Tibial artery (tissue), 4 donors: Measurements from ENCODE around the gene DHX38.

Experiments
- DNase-seq, 2 donors: peaks; one replicate each; pipeline ENCODE4 v3.0.0-alpha.2; 2019
- H3K27ac ChIP-seq, 2 donors: fragments of 200-600 bp; sonication (generic) in 1 of 2; 1 replicate in 1 of 2; 2 replicates in 1 of 2; pipeline ENCODE4 v1.5.1; 2018 to 2019; ENCODE audit warnings: mild to moderate bottlenecking in 1 of 2
- H3K27me3 ChIP-seq, 2 donors: fragments of 200-600 bp; sonication (generic) in 1 of 2; one replicate each; pipeline versions ENCODE4 v1.5.1 to v1.6.0; 2016 to 2019
- H3K36me3 ChIP-seq, 3 donors: fragments of 200-600 bp; sonication (generic) in 2 of 3; one replicate each; pipeline ENCODE4 v1.5.1; 2016 to 2019; ENCODE audit warnings: mild to moderate bottlenecking in 2 of 3
- H3K4me1 ChIP-seq, 4 donors: fragments of 200-600 bp; sonication (generic) in 2 of 4; 1 replicate in 3 of 4; 2 replicates in 1 of 4; pipeline ENCODE4 v1.5.1; 2016 to 2019
- H3K4me3 ChIP-seq, 2 donors: fragments of 200-600 bp; sonication (generic) in 1 of 2; 1 replicate in 1 of 2; 2 replicates in 1 of 2; pipeline ENCODE4 v1.5.1; 2018 to 2019; ENCODE audit warnings: mild to moderate bottlenecking in 2 of 2
- H3K9me3 ChIP-seq, 3 donors: fragments of 200-600 bp; sonication (generic) in 1 of 3; one replicate each; pipeline ENCODE4 v1.5.1; 2016 to 2019
- intact Hi-C: fragments of 100-400 bp; cut with DNase I; formaldehyde crosslinking; loops from one replicate; pipeline ENCODE4 v1.15.0; 2023; ENCODE audit warnings: low total_unique reads
- TF ChIP-seq, protein P1 (sequence below), 2 experiments: fragments of 200-600 bp in 1 of 2; fragments of 450-650 bp in 1 of 2; IDR thresholded peaks; one replicate each; pipeline ENCODE4 v1.5.1; 2017 to 2019; ENCODE audit warnings: antibody characterized with exemption in 2 of 2, mild to moderate bottlenecking in 1 of 2, moderate library complexity in 1 of 2

Gene DHX38

DNA sequence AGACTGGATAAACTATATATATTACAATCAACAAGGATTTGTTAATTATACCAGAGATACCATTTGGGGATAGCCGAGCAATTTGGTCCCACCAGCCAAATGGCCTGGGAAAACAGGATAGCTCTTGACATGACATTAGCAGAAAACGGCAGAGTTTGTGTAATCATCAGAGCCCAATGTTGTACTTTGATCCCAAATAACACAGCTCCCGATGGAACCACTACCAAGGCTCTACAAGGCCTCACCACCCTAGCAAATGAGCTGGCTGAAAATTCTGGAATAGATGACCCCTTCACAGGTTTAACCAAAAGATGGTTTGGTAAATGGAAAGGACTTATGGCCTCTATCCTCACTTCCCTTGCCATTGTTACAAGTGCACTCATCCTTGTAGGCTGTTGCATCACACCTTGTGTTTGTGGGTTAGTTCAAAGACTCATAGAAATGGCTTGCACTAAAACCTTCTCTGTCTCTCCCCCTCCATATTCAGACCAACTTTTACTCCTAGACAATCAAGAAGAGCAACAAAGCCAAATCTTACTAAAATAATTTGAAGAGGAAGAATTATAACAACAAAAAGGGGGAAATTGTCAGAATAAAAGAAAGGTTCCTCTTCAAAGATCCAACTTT lies 9.8 kb upstream of the DHX38 start:
- no peaks in the 10 kb centered on the region for H3K9me3 ChIP-seq
- no peaks in the 10 kb centered on the region for H3K27me3 ChIP-seq
- intact Hi-C loops, result no loop called here
- H3K27ac ChIP-seq, result no peak overlapping the region
- TF ChIP-seq, protein P1, sequence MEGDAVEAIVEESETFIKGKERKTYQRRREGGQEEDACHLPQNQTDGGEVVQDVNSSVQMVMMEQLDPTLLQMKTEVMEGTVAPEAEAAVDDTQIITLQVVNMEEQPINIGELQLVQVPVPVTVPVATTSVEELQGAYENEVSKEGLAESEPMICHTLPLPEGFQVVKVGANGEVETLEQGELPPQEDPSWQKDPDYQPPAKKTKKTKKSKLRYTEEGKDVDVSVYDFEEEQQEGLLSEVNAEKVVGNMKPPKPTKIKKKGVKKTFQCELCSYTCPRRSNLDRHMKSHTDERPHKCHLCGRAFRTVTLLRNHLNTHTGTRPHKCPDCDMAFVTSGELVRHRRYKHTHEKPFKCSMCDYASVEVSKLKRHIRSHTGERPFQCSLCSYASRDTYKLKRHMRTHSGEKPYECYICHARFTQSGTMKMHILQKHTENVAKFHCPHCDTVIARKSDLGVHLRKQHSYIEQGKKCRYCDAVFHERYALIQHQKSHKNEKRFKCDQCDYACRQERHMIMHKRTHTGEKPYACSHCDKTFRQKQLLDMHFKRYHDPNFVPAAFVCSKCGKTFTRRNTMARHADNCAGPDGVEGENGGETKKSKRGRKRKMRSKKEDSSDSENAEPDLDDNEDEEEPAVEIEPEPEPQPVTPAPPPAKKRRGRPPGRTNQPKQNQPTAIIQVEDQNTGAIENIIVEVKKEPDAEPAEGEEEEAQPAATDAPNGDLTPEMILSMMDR (IDR thresholded peaks at IDR 0.05), result no peak
- peaks cover 39 to 47% (median 44%) of the 10 kb centered on the region in 3 donors for H3K36me3 ChIP-seq
- H3K4me3 ChIP-seq, result no peak overlapping the region
- no peak for DNase-seq
- H3K4me1 ChIP-seq, result no peaks in the 10 kb centered on the region

DNA sequence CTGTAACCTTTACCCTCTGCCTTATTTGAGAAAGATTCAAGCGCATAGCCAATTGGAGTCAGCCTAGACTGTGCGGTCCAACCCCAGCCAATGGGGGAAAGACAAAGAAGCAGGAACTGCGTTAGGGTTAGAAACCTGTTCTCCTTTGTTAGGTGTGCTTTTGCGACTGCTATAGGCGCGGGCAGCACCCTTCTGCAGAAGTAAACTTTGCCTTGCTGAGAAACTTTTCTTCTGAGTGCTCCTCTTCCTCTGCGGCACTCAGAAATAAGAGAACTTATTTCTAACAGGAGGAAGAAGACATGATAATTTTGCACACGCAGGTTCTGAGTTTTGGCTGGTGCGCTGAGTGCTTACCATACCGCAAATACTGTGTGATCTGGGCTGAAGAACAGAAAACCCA lies 9.2 kb upstream of the DHX38 start:
- Histone ChIP-seq H3K9me3 (no peaks in the 10 kb centered on the region), H3K4me1 (no peaks in the 10 kb centered on the region), H3K36me3 (peaks cover 45 to 53% (median 49%) of the 10 kb centered on the region in 3 donors), H3K27ac (no peak overlapping the region), H3K4me3 (no peak overlapping the region), H3K27me3 (no peaks in the 10 kb centered on the region)
- intact Hi-C loops, result no loop called here
- TF ChIP-seq, protein P1 (IDR thresholded peaks at IDR 0.05), result no peak
- no peak for DNase-seq

DNA sequence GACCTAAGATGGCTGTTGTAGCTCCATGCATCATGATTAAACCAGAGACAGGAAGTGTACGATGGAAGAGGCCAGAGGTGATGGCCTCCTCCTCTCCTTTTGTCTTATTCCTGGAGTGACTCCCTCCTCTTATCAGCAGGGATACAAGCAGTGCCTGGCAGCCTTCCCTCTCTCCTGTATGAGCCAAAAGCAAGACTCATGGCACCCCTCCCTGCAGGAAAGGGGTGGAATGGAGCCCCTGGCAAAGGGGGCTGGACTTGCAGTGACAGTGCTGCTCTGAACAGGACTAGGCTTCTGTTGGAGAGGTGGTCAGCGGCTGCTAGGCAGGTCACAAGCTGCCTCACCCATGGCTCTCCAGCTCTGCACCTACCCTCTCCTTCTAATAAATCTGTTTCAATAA lies 8.6 kb upstream of the DHX38 start:
- Histone ChIP-seq H3K4me3 (no peak overlapping the region), H3K4me1 (no peaks in the 10 kb centered on the region), H3K27ac (no peak overlapping the region), H3K9me3 (no peaks in the 10 kb centered on the region), H3K36me3 (peaks cover 50 to 58% (median 55%) of the 10 kb centered on the region in 3 donors), H3K27me3 (no peaks in the 10 kb centered on the region)
- TF ChIP-seq, protein P1 (IDR thresholded peaks at IDR 0.05), result no peak
- intact Hi-C loops, result no loop called here
- DNase-seq, result no peak

DNA sequence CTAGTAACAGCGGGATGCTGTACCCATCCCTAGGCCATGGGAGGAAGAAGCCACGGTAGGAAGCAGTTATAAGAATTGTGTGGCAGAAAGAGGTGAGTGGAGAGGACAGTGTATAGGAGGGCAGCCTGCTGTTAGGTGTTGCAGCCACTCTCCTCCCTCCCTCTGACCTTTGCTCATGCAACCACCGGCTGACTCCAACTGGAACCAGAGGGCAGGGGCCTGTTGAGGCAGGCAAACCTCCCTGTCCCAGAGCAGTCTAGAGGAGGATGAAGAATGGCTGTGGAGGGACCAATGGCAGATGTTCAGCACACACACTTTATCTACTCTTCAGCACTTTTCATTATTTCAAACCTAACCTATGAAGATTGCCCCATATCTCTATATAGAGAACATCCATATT lies 2.4 kb upstream of the DHX38 start:
- Histone ChIP-seq H3K4me3 (no peak overlapping the region), H3K4me1 (peaks cover 0 to 40% (median 26%) of the 10 kb centered on the region in 4 donors), H3K9me3 (no peaks in the 10 kb centered on the region), H3K36me3 (peaks cover 43 to 47% (median 44%) of the 10 kb centered on the region in 3 donors), H3K27me3 (no peaks in the 10 kb centered on the region), H3K27ac (no peak overlapping the region)
- DNase-seq, result no peak
- TF ChIP-seq, protein P1 (IDR thresholded peaks at IDR 0.05), result no peak
- intact Hi-C loops, result no loop called here

DNA sequence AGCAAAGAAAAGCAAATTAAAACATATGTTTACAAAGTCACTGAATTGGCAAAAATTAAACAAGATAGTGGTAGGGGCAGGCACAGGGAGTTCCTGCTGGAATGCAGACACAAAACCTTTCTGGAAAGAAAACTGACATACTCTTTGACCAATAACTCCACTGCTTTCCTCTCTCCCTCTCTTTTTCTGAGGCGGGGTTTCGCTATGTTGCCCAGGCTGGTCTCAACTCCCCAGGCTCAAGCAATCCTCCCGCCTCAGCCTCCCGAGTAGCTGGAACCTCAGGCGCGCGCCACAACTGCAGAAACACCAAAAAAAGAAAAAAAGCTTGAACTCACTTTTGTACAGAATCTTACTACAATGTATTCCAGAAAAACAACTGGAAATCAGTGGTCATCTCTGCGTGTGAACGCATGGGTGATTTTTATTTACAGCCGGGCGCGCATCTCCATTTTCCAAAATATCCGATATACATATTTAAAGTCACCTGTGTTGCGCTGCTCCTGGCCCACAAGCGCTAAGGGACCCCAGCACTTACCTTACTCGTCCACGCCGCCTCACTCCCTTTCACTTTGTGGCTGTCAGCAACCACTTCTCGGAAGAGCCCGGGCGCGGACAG lies 707 bp upstream of the DHX38 start:
- Histone ChIP-seq H3K4me1 (peaks cover 0 to 40% (median 26%) of the 10 kb centered on the region in 4 donors), H3K36me3 (peaks cover 43 to 47% (median 47%) of the 10 kb centered on the region in 3 donors), H3K27ac (peak overlapping the region; percentile 86 to 88), H3K27me3 (no peaks in the 10 kb centered on the region), H3K4me3 (peak overlapping the region; percentile 67 to 68), H3K9me3 (no peaks in the 10 kb centered on the region)
- no peak for DNase-seq
- intact Hi-C loops, result no loop called here
- TF ChIP-seq, protein P1 (IDR thresholded peaks at IDR 0.05), result no peak
